Keratinocyte (primary cell): Measurements from ENCODE around the gene ERI3. TPM values are rescaled to one million over a fixed set of nuclear protein-coding genes. Genes with fewer than 3 reads are reported as not detected.

ENCODE experiments used
- DNase-seq: peaks from one replicate; pipeline ENCODE4 v3.0.0-alpha.2; 2011; ENCODE audit warnings: low read depth, missing footprints, low spot score
- FAIRE-seq: peaks from 2 replicates; lab custom pipeline; 2011; peaks lifted over from hg19 to GRCh38; lab: Jason Lieb, UNC
- H2AFZ ChIP-seq: 2 replicates; pipeline ENCODE4 v1.6.0; 2012; ENCODE audit warnings: low read length, control low read depth, inconsistent platforms; ENCODE audit not compliant: control insufficient read depth
- H3K27ac ChIP-seq: 2 replicates; pipeline ENCODE4 v1.5.1; 2011; ENCODE audit warnings: low read length; ENCODE audit not compliant: control insufficient read depth, insufficient read depth
- H3K27me3 ChIP-seq: 3 replicates; pipeline ENCODE4 v1.6.0; 2011; ENCODE audit warnings: low read length; ENCODE audit not compliant: control insufficient read depth, insufficient read depth; ENCODE audit errors: extremely low read depth
- H3K36me3 ChIP-seq, 2 experiments: 2 replicates in 1 of 2; 3 replicates in 1 of 2; pipeline ENCODE4 v1.5.1; 2011; ENCODE audit warnings: low read length in 2 of 2, mild to moderate bottlenecking in 1 of 2; ENCODE audit not compliant: control insufficient read depth in 2 of 2, insufficient read depth in 2 of 2; ENCODE audit errors: extremely low read depth in 1 of 2
- H3K4me1 ChIP-seq: 3 replicates; pipeline ENCODE4 v1.5.1; 2011; ENCODE audit warnings: low read length; ENCODE audit not compliant: control insufficient read depth, insufficient read depth; ENCODE audit errors: extremely low read depth
- H3K4me2 ChIP-seq: 3 replicates; pipeline ENCODE4 v1.6.0; 2011; ENCODE audit warnings: low read depth, low read length; ENCODE audit not compliant: control insufficient read depth, insufficient read depth; ENCODE audit errors: extremely low read depth
- H3K4me3 ChIP-seq, 3 experiments: fragments of 200-600 bp in 1 of 3; sonication (generic) in 1 of 3; 2 replicates in 2 of 3; 3 replicates in 1 of 3; pipeline ENCODE4 v1.5.1; 2011 to 2016; ENCODE audit warnings: low read length in 3 of 3, mild to moderate bottlenecking in 3 of 3, control low read depth in 2 of 3, inconsistent platforms in 1 of 3, low read depth in 1 of 3, mixed read lengths in 1 of 3, mixed run types in 1 of 3, moderate library complexity in 1 of 3; ENCODE audit not compliant: control insufficient read depth in 2 of 3, insufficient read depth in 2 of 3; ENCODE audit errors: extremely low read depth in 1 of 3
- H3K79me2 ChIP-seq: 2 replicates; pipeline ENCODE4 v1.6.0; 2012; ENCODE audit warnings: low read length; ENCODE audit not compliant: control insufficient read depth, insufficient read depth
- H3K9ac ChIP-seq: 3 replicates; pipeline ENCODE4 v1.6.0; 2011; ENCODE audit warnings: low read length; ENCODE audit not compliant: control insufficient read depth, insufficient read depth; ENCODE audit errors: extremely low read depth
- H3K9me1 ChIP-seq: 3 replicates; pipeline ENCODE4 v1.6.0; 2011; ENCODE audit warnings: low read length; ENCODE audit not compliant: control insufficient read depth, insufficient read depth; ENCODE audit errors: extremely low read depth
- H3K9me3 ChIP-seq: 2 replicates; pipeline ENCODE4 v1.5.1; 2012; ENCODE audit warnings: low read depth, low read length; ENCODE audit not compliant: control insufficient read depth
- H4K20me1 ChIP-seq: 3 replicates; pipeline ENCODE4 v1.6.0; 2011; ENCODE audit warnings: low read length; ENCODE audit not compliant: control insufficient read depth, insufficient read depth; ENCODE audit errors: extremely low read depth
- EZH2 ChIP-seq: IDR thresholded peaks from one replicate; pipeline ENCODE4 v1.6.1; 2012; ENCODE audit warnings: inconsistent platforms, mild to moderate bottlenecking, low read length, moderate library complexity
- dilution Hi-C: fragments of 300-500 bp; cut with MboI; formaldehyde crosslinking; loops from one replicate; pipeline ENCODE4 v1.7.0; 2020; ENCODE audit warnings: low sequenced_read_pairs; ENCODE audit not compliant: extremely low pct_ligation_motif_present
- polyA plus RNA-seq, 5 experiments: library from polyadenylated mRNA; depleted of rRNA in 3 of 5; stranded (reverse) in 3 of 5; stranded (forward) in 1 of 5; unstranded in 1 of 5; fragments of >200 nt; gene quantifications; 1 replicate in 1 of 5; 2 replicates in 3 of 5; 3 replicates in 1 of 5; pipeline versions ENCODE4 v1.2.1 to v1.2.3, GENCODE V29; 2011 to 2012; ENCODE audit warnings: missing spikeins in 2 of 5, low read depth in 1 of 5, low replicate concordance in 1 of 5
- TF ChIP-seq, protein P1 (sequence below), 3 experiments: IDR thresholded peaks in 1 of 3; conservative IDR thresholded peaks in 1 of 3; optimal IDR thresholded peaks in 1 of 3; 2 replicates in 2 of 3; 3 replicates in 1 of 3; pipeline versions ENCODE3 to v1.5.1; 2011; ENCODE audit warnings: low read length in 3 of 3, mild to moderate bottlenecking in 3 of 3, moderate library complexity in 2 of 3, control low read depth in 1 of 3, inconsistent platforms in 1 of 3; ENCODE audit not compliant: insufficient read depth in 2 of 3; ENCODE audit errors: extremely low read depth in 1 of 3

The ERI3 gene
- polyA plus RNA-seq, 1 donor (not counting 4 experiments of a cell fraction or from before 2014, with no cell fraction given): 43.7 TPM

DNA sequence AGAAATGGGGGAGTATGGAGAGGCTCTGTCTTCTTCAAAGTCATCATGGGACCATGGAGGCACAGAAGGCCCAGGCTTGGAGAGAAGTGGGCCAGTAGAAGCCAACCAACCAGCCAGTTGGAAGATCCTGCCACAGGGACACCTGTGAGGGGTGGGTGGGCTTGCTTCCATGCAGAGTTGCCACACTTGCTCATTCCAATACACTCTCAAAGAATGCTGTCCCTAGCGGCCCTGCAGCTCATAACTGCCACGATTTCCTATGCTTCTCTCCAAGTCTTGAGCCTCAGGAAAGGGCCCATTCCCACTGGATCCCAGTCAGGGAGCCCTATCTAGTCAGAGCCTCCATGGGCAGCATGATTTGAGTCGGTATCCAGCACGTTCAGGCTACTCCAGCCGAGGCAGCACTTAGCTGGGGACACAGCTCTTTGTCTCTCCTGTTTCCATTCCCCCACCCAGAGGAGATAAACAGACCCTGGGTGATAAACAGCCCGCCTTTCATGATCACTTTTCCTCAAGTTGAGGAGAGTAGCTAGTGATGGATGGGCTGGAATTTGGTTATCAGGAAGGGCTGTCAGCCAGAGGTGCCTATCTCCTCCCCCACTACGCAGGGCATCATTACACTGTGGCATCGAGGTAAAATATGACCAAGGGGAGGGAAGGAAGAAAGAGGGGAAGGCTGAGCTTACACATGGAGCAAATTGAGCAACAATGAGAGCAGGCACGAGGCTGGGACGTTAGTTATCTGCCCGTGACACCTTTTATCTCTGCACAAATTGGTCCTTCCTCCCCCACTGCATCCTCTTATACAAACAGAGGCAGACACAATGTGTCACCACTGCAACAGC lies 64.6 kb downstream of the ERI3 start:
- Histone ChIP-seq H3K36me3 (peaks cover 16 to 18% of the 10 kb centered on the region in 2 experiments), H3K4me2 (no peak overlapping the region), H4K20me1 (no peaks in the 10 kb centered on the region), H3K9ac (no peak overlapping the region), H3K4me3 (no peak overlapping the region), H3K79me2 (no peaks in the 10 kb centered on the region), H3K4me1 (no peaks in the 10 kb centered on the region), H3K9me3 (no peaks in the 10 kb centered on the region), H3K27me3 (no peaks in the 10 kb centered on the region), H3K9me1 (no peaks in the 10 kb centered on the region), H3K27ac (no peak overlapping the region), H2AFZ (no peak overlapping the region)
- no peak for DNase-seq
- dilution Hi-C loops: no loop called here
- no peak for FAIRE-seq
- no peak for TF ChIP-seq EZH2
- TF ChIP-seq, protein P1, sequence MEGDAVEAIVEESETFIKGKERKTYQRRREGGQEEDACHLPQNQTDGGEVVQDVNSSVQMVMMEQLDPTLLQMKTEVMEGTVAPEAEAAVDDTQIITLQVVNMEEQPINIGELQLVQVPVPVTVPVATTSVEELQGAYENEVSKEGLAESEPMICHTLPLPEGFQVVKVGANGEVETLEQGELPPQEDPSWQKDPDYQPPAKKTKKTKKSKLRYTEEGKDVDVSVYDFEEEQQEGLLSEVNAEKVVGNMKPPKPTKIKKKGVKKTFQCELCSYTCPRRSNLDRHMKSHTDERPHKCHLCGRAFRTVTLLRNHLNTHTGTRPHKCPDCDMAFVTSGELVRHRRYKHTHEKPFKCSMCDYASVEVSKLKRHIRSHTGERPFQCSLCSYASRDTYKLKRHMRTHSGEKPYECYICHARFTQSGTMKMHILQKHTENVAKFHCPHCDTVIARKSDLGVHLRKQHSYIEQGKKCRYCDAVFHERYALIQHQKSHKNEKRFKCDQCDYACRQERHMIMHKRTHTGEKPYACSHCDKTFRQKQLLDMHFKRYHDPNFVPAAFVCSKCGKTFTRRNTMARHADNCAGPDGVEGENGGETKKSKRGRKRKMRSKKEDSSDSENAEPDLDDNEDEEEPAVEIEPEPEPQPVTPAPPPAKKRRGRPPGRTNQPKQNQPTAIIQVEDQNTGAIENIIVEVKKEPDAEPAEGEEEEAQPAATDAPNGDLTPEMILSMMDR (optimal IDR thresholded peaks at IDR 0.05 in 1 of 3, IDR thresholded peaks at IDR 0.05 in 1 of 3, conservative IDR thresholded peaks at IDR 0.05 in 1 of 3; ENCODE audit: extremely low read depth in 1 of 3, insufficient read depth in 2 of 3, low read length in 3 of 3): no peak

DNA sequence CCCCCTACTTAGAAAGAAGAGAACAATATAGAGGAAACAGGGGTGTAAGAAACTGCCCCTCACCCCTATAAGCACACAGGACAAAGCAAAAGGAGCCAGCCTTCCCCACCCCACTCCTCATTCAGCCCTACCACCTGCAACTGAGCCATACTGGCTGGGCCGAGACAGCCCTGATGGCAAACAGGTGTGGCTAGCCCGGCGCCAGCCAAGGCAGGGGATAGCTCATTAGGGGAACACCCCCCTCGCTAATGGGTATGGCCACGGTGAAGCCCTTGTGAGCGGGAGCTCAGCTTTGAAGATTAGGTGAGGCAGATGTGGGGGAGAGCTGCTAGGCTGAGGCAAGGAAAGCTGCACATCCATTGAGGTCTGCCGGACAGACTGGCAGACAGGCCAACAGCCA lies 65.5 kb downstream of the ERI3 start:
- dilution Hi-C loops: no loop called here
- Histone ChIP-seq H2AFZ (no peak overlapping the region), H3K79me2 (no peaks in the 10 kb centered on the region), H3K4me2 (no peak overlapping the region), H3K9ac (no peak overlapping the region), H4K20me1 (no peaks in the 10 kb centered on the region), H3K27ac (no peak overlapping the region), H3K4me1 (no peaks in the 10 kb centered on the region), H3K9me3 (no peaks in the 10 kb centered on the region), H3K9me1 (no peaks in the 10 kb centered on the region), H3K27me3 (no peaks in the 10 kb centered on the region), H3K36me3 (peaks cover 14 to 15% of the 10 kb centered on the region in 2 experiments), H3K4me3 (no peak overlapping the region)
- TF ChIP-seq EZH2: no peak
- TF ChIP-seq, protein P1 (optimal IDR thresholded peaks at IDR 0.05 in 1 of 3, IDR thresholded peaks at IDR 0.05 in 1 of 3, conservative IDR thresholded peaks at IDR 0.05 in 1 of 3; ENCODE audit: extremely low read depth in 1 of 3, insufficient read depth in 2 of 3, low read length in 3 of 3): no peak
- FAIRE-seq (no peak), DNase-seq (no peak)
